ENCODE data around the gene DCUN1D2.

DCUN1D2 gene

GRCh38 chr13:113417008-113417751 lies 73.3 kb downstream of the DCUN1D2 start:
- Histone ChIP-seq H3K9ac (ENCODE audit: low read length) (no peak overlapping the region), H3K4me2 (ENCODE audit: low read depth, low read length) (no peak overlapping the region)
- DNase-seq = no peak

GRCh38 chr13:113415825-113416224 lies 74.7 kb downstream of the DCUN1D2 start:
- Histone ChIP-seq H3K27me3 (replicated peaks; ENCODE audit: insufficient read depth, low read length) (peaks cover 68% of the 10 kb centered on the region), H3K9ac (ENCODE audit: low read length) (no peak overlapping the region), H3K4me3 (ENCODE audit: low read length) (no peak overlapping the region), H3K9me3 (replicated peaks; ENCODE audit: insufficient read depth, low read length) (no peaks in the 10 kb centered on the region), H3F3A (ENCODE audit: insufficient read depth, low read length) (no peaks in the 10 kb centered on the region), H3K9me2 (replicated peaks; ENCODE audit: insufficient read depth, low read length) (no peaks in the 10 kb centered on the region), H3K4me2 (ENCODE audit: low read depth, low read length) (no peak overlapping the region), H3K36me3 (replicated peaks; ENCODE audit: insufficient read depth, low read length) (no peaks in the 10 kb centered on the region), H4K20me1 (ENCODE audit: insufficient read depth, low read length) (no peaks in the 10 kb centered on the region), H2AFZ (ENCODE audit: low read length) (no peak overlapping the region), H3K27ac (ENCODE audit: low read length) (no peak overlapping the region), H3K4me1 (ENCODE audit: low read length) (no peaks in the 10 kb centered on the region), H3K79me2 (ENCODE audit: low read length) (no peaks in the 10 kb centered on the region)
- no peak for TF ChIP-seq CTCF (IDR thresholded peaks at IDR 0.05; ENCODE audit: low read length)
- TF ChIP-seq EZH2phosphoT487 (IDR thresholded peaks at IDR 0.05; ENCODE audit: low read length) = no peak
- TF ChIP-seq EZH2 (optimal IDR thresholded peaks at IDR 0.05; ENCODE audit: low read depth, low read length) = no peak
- no peak for DNase-seq

More at GRCh38 chr13:113417008-113417751, 73.3 kb downstream of the DCUN1D2 start:
- H3K9me2 ChIP-seq (replicated peaks; ENCODE audit: insufficient read depth, low read length) = no peaks in the 10 kb centered on the region
- H3K4me1 ChIP-seq (ENCODE audit: low read length) = no peaks in the 10 kb centered on the region
- H3K4me3 ChIP-seq (ENCODE audit: low read length) = no peak overlapping the region
- no peaks in the 10 kb centered on the region for H3K79me2 ChIP-seq (ENCODE audit: low read length)
- H3K27ac ChIP-seq (ENCODE audit: low read length) = no peak overlapping the region
- no peaks in the 10 kb centered on the region for H4K20me1 ChIP-seq (ENCODE audit: insufficient read depth, low read length)
- no peaks in the 10 kb centered on the region for H3F3A ChIP-seq (ENCODE audit: insufficient read depth, low read length)
- H3K27me3 ChIP-seq (replicated peaks; ENCODE audit: insufficient read depth, low read length) = peaks cover 62% of the 10 kb centered on the region
- TF ChIP-seq CTCF (IDR thresholded peaks at IDR 0.05; ENCODE audit: low read length) (no peak), EZH2 (optimal IDR thresholded peaks at IDR 0.05; ENCODE audit: low read depth, low read length) (no peak), EZH2phosphoT487 (IDR thresholded peaks at IDR 0.05; ENCODE audit: low read length) (no peak)
- no peak overlapping the region for H2AFZ ChIP-seq (ENCODE audit: low read length)
- no peaks in the 10 kb centered on the region for H3K36me3 ChIP-seq (replicated peaks; ENCODE audit: insufficient read depth, low read length)
- no peaks in the 10 kb centered on the region for H3K9me3 ChIP-seq (replicated peaks; ENCODE audit: insufficient read depth, low read length)

- Histone ChIP-seq H3K27ac (ENCODE audit: low read length) (no peak overlapping the region), H3K4me2 (ENCODE audit: low read depth, low read length) (no peak overlapping the region), H3K36me3 (replicated peaks; ENCODE audit: insufficient read depth, low read length) (no peaks in the 10 kb centered on the region), H3F3A (ENCODE audit: insufficient read depth, low read length) (no peaks in the 10 kb centered on the region), H3K4me1 (ENCODE audit: low read length) (no peaks in the 10 kb centered on the region), H3K9me3 (replicated peaks; ENCODE audit: insufficient read depth, low read length) (no peaks in the 10 kb centered on the region), H3K4me3 (ENCODE audit: low read length) (no peak overlapping the region), H4K20me1 (ENCODE audit: insufficient read depth, low read length) (no peaks in the 10 kb centered on the region), H3K27me3 (replicated peaks; ENCODE audit: insufficient read depth, low read length) (peaks cover 70% of the 10 kb centered on the region), H2AFZ (ENCODE audit: low read length) (no peak overlapping the region), H3K9me2 (replicated peaks; ENCODE audit: insufficient read depth, low read length) (no peaks in the 10 kb centered on the region), H3K9ac (ENCODE audit: low read length) (no peak overlapping the region), H3K79me2 (ENCODE audit: low read length) (no peaks in the 10 kb centered on the region)
- DNase-seq = no peak
- TF ChIP-seq CTCF (IDR thresholded peaks at IDR 0.05; ENCODE audit: low read length) (no peak), EZH2phosphoT487 (IDR thresholded peaks at IDR 0.05; ENCODE audit: low read length) (no peak)
Observed at GRCh38 chr13:113415032-113415431, 75.5 kb downstream of the DCUN1D2 start.
